Measurements from ENCODE around the gene ZNF276. TPM values are rescaled to one million over a fixed set of nuclear protein-coding genes. Genes with fewer than 3 reads are reported as not detected.
"Not testable (repeated sequence)": the region's sequence is repeated elsewhere in the genome, so short reads cannot be mapped to it uniquely, and the experiment has no call there.

ZNF276 gene
- total and polyA plus RNA-seq, 11 donors = 9.4 to 19.9 (median 12.7) TPM

- intact Hi-C loops (cut with DNase I) = no loop called here
- H3K9me3 ChIP-seq = no peaks in the 10 kb centered on the region
- WGBS, 4 donors = 95 to 99% (median 97%) methylated on average over 9 to 13 of the region's 13 CpGs
- no peaks in the 10 kb centered on the region for H3K4me1 ChIP-seq
- TF ChIP-seq POLR2A (IDR thresholded peaks at IDR 0.05) (no peak), CTCF (IDR thresholded peaks at IDR 0.05) (no peak)
- H3K4me3 ChIP-seq = no peak overlapping the region
- ATAC-seq = no peak
- peaks cover 0 to 32% (median 0%) of the 10 kb centered on the region in 9 donors for H3K36me3 ChIP-seq
- no peak overlapping the region for H3K27ac ChIP-seq
- DNase-seq = no peak
- H3K27me3 ChIP-seq = no peaks in the 10 kb centered on the region
Observed at GRCh38 chr16:89775223-89775622, 53.9 kb downstream of the ZNF276 start.

- peaks cover 0 to 14% (median 0%) of the 10 kb centered on the region in 9 donors for H3K36me3 ChIP-seq
- DNase-seq; H3K4me3 ChIP-seq; H3K9me3 ChIP-seq; H3K27me3 ChIP-seq; H3K27ac ChIP-seq; intact Hi-C loops (cut with DNase I); ATAC-seq; H3K4me1 ChIP-seq: not testable (repeated sequence)
- 93 to 99% (median 98%) methylated on average over 5 of the region's 5 CpGs for WGBS, 4 donors
Observed at GRCh38 chr16:89778211-89778610, 56.9 kb downstream of the ZNF276 start.

GRCh38 chr16:89779231-89779908 lies 58.0 kb downstream of the ZNF276 start:
- Histone ChIP-seq H3K4me3 (no peak overlapping the region), H3K36me3 (peaks cover 0 to 14% (median 0%) of the 10 kb centered on the region in 9 donors), H3K27me3 (no peaks in the 10 kb centered on the region), H3K4me1 (no peaks in the 10 kb centered on the region), H3K27ac (no peak overlapping the region), H3K9me3 (no peaks in the 10 kb centered on the region)
- TF ChIP-seq CTCF (IDR thresholded peaks at IDR 0.05) = no peak
- no peak for TF ChIP-seq POLR2A (IDR thresholded peaks at IDR 0.05)
- intact Hi-C loops (cut with DNase I) = no loop called here
- ATAC-seq (no peak), DNase-seq (no peak)
- 90 to 94% (median 93%) methylated on average over 13 of the region's 13 CpGs for WGBS, 4 donors

GRCh38 chr16:89779909-89780305 lies 58.6 kb downstream of the ZNF276 start:
- no peak for DNase-seq
- Histone ChIP-seq H3K4me1 (no peaks in the 10 kb centered on the region), H3K27ac (no peak overlapping the region), H3K9me3 (no peaks in the 10 kb centered on the region), H3K4me3 (no peak overlapping the region), H3K27me3 (no peaks in the 10 kb centered on the region), H3K36me3 (peaks cover 0 to 14% (median 0%) of the 10 kb centered on the region in 9 donors)
- TF ChIP-seq CTCF (IDR thresholded peaks at IDR 0.05) (no peak), POLR2A (IDR thresholded peaks at IDR 0.05) (no peak)
- ATAC-seq = no peak
- intact Hi-C loops (cut with DNase I) = no loop called here
- WGBS, 4 donors = 94 to 98% (median 95%) methylated on average over 6 of the region's 6 CpGs

GRCh38 chr16:89782489-89782888 lies 61.2 kb downstream of the ZNF276 start:
- Histone ChIP-seq H3K27me3 (no peaks in the 10 kb centered on the region), H3K27ac (no peak overlapping the region), H3K4me1 (no peaks in the 10 kb centered on the region), H3K9me3 (no peaks in the 10 kb centered on the region), H3K4me3 (no peak overlapping the region), H3K36me3 (peaks cover 0 to 12% (median 0%) of the 10 kb centered on the region in 9 donors)
- 94 to 96% (median 96%) methylated on average over 6 of the region's 6 CpGs for WGBS, 4 donors
- DNase-seq = no peak
- intact Hi-C loops (cut with DNase I) = no loop called here
- TF ChIP-seq CTCF (IDR thresholded peaks at IDR 0.05) = no peak
- TF ChIP-seq POLR2A (IDR thresholded peaks at IDR 0.05) = no peak
- no peak for ATAC-seq

GRCh38 chr16:89783952-89784351 lies 62.6 kb downstream of the ZNF276 start:
- H3K9me3 ChIP-seq; intact Hi-C loops (cut with DNase I); ATAC-seq: not testable (repeated sequence)

More at GRCh38 chr16:89783952-89784351, 62.6 kb downstream of the ZNF276 start:
- 96 to 98% (median 96%) methylated on average over 6 of the region's 6 CpGs for WGBS, 4 donors
- not testable (repeated sequence) for H3K4me3 ChIP-seq, DNase-seq, H3K27ac ChIP-seq, H3K4me1 ChIP-seq, H3K27me3 ChIP-seq, H3K36me3 ChIP-seq

All from heart left ventricle (tissue), 16 donors.